CD1c-positive myeloid dendritic cell (primary cell): ENCODE data around the gene GRSF1.
A peak's percentile ranks its signal among the peaks of the same experiment; 100 is the strongest.
"Not testable (repeated sequence)": the region's sequence is repeated elsewhere in the genome, so short reads cannot be mapped to it uniquely, and the experiment has no call there.

Source experiments
- DNase-seq: peaks from one replicate; pipeline ENCODE4 v3.0.0-alpha.2; 2016; ENCODE audit errors: extremely low spot score

Gene GRSF1

GRCh38 chr4:70833675-70834074 is 6.0 kb downstream of the GRSF1 start:
- no peak for DNase-seq

GRCh38 chr4:70831293-70831692 is 8.4 kb downstream of the GRSF1 start:
- DNase-seq = no peak

GRCh38 chr4:70830054-70830453 is 9.6 kb downstream of the GRSF1 start:
- DNase-seq = no peak

GRCh38 chr4:70829492-70829891 is 10.2 kb downstream of the GRSF1 start:
- no peak for DNase-seq

- no peak for DNase-seq
Observed at GRCh38 chr4:70829015-70829414, 10.7 kb downstream of the GRSF1 start.

GRCh38 chr4:70818921-70819320 is 20.8 kb downstream of the GRSF1 start:
- DNase-seq = no peak

GRCh38 chr4:70818173-70818855 is 21.4 kb downstream of the GRSF1 start:
- peak; percentile 60 for DNase-seq

GRCh38 chr4:70816894-70817293 is 22.8 kb downstream of the GRSF1 start:
- no peak for DNase-seq

- no peak for DNase-seq
Observed at GRCh38 chr4:70815370-70815769, 24.3 kb downstream of the GRSF1 start.

GRCh38 chr4:70808151-70808550 is 31.5 kb downstream of the GRSF1 start:
- no peak for DNase-seq

- no peak for DNase-seq
Observed at GRCh38 chr4:70802928-70803580, 36.6 kb downstream of the GRSF1 start.

- no peak for DNase-seq
Observed at GRCh38 chr4:70801265-70801809, 38.4 kb downstream of the GRSF1 start.

- DNase-seq = no peak
Observed at GRCh38 chr4:70793626-70794025, 46.1 kb downstream of the GRSF1 start.

- no peak for DNase-seq
Observed at GRCh38 chr4:70788733-70789132, 51.0 kb downstream of the GRSF1 start.

GRCh38 chr4:70787496-70787895 is 52.2 kb downstream of the GRSF1 start:
- no peak for DNase-seq

GRCh38 chr4:70783096-70783495 is 56.6 kb downstream of the GRSF1 start:
- no peak for DNase-seq

- no peak for DNase-seq
Observed at GRCh38 chr4:70778888-70779422, 60.7 kb downstream of the GRSF1 start.

GRCh38 chr4:70772929-70773555 is 66.6 kb downstream of the GRSF1 start:
- peak; percentile 45 for DNase-seq

GRCh38 chr4:70769396-70769795 is 70.3 kb downstream of the GRSF1 start:
- not testable (repeated sequence) for DNase-seq

GRCh38 chr4:70768301-70768948 is 71.3 kb downstream of the GRSF1 start:
- DNase-seq = no peak
